ENCODE data around the gene MEIOB.

MEIOB gene

GRCh38 chr16:1785846-1786170 is 86.2 kb downstream of the MEIOB start:
- DNase-seq, result no peak

DNA sequence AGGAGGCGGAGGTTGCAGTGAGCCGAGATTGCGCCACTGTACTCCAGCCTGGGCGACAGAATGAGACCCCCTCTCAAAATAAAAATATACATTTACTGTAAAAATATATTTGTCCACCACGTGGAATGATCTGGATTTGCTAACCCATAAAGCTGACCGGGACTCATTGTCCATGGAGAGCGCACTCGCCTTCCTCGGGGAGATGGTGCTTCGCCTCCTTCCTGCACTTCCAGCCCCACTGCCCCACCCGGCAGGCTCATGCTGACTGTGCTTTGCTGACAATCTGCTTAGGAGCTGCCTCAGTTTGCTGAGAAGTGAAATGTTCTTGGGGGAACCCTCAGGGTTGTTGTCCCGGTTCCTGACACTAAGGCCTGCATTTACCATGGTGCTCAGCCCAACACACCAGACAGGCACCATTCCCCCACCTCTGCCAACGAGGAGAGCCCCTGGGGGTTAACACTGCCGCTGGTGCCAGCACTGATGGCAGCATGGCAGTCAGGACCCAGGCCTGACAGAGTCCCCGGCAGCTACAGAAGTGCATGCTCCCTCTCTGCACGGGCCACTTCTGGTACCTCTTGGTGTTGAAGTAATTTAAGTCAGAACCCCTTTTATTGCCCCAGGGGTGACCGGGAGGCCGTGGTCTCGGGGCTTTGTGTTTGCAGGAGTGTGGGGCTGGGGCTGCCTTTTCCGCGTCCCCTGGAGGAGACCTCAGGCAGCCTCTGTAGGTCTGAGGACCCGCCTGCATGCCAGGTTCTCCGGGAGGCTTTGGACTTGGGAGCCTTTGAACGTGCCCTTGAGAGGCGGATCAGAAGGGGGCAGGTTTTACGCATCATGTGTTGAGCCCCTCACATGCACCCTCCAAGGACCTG is 86.8 kb downstream of the MEIOB start:
- DNase-seq, result no peak
